ENCODE data around the gene FUT8.

FUT8 gene

DNA sequence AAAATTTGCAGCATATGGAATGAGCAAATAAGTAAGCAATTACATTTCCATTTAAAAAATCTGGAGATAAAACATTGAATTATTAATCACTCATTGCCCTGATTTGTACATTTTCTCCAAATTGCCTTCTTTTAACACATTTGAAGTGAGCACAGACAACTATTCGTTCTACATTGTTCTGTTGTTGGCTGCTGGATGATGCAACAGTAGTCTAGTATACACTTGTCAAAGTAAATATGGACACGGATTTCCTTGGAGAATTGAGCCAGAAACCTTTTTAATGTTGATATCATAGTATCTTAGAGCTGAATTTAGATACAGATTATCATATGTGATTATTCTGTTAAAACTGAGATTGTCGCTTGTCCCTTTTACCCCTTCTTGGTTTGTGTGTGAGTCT is 188.2 kb downstream of the FUT8 start:
- TF ChIP-seq OSR1 (CRISPR knock-in tag; IDR thresholded peaks at IDR 0.05) (no peak), CSDC2 (CRISPR knock-in tag; IDR thresholded peaks at IDR 0.05) (no peak), ZNF70 (CRISPR knock-in tag; IDR thresholded peaks at IDR 0.05) (no peak), ZFP30 (CRISPR knock-in tag; IDR thresholded peaks at IDR 0.05) (no peak), ISL1 (CRISPR knock-in tag; IDR thresholded peaks at IDR 0.05) (no peak), ZNF565 (CRISPR knock-in tag; conservative IDR thresholded peaks at IDR 0.05; ENCODE audit: low read depth) (no peak), GLIS3 (CRISPR knock-in tag; IDR thresholded peaks at IDR 0.05) (no peak), ZFP3 (CRISPR knock-in tag; IDR thresholded peaks at IDR 0.05) (no peak), ARNTL (CRISPR knock-in tag; IDR thresholded peaks at IDR 0.05; ENCODE audit: borderline replicate concordance, low read depth) (no peak), TOX (CRISPR knock-in tag; IDR thresholded peaks at IDR 0.05; ENCODE audit: borderline replicate concordance) (no peak), SNAI2 (CRISPR knock-in tag; IDR thresholded peaks at IDR 0.05) (no peak), PPARA (CRISPR knock-in tag; IDR thresholded peaks at IDR 0.05; ENCODE audit: borderline replicate concordance) (no peak), TCF4 (CRISPR knock-in tag; IDR thresholded peaks at IDR 0.05; ENCODE audit: borderline replicate concordance) (no peak)
- TF ChIP-seq, protein P1, sequence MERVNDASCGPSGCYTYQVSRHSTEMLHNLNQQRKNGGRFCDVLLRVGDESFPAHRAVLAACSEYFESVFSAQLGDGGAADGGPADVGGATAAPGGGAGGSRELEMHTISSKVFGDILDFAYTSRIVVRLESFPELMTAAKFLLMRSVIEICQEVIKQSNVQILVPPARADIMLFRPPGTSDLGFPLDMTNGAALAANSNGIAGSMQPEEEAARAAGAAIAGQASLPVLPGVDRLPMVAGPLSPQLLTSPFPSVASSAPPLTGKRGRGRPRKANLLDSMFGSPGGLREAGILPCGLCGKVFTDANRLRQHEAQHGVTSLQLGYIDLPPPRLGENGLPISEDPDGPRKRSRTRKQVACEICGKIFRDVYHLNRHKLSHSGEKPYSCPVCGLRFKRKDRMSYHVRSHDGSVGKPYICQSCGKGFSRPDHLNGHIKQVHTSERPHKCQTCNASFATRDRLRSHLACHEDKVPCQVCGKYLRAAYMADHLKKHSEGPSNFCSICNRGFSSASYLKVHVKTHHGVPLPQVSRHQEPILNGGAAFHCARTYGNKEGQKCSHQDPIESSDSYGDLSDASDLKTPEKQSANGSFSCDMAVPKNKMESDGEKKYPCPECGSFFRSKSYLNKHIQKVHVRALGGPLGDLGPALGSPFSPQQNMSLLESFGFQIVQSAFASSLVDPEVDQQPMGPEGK (CRISPR knock-in tag; IDR thresholded peaks at IDR 0.05; ENCODE audit: borderline replicate concordance), result no peak
- TF ChIP-seq, protein P2, sequence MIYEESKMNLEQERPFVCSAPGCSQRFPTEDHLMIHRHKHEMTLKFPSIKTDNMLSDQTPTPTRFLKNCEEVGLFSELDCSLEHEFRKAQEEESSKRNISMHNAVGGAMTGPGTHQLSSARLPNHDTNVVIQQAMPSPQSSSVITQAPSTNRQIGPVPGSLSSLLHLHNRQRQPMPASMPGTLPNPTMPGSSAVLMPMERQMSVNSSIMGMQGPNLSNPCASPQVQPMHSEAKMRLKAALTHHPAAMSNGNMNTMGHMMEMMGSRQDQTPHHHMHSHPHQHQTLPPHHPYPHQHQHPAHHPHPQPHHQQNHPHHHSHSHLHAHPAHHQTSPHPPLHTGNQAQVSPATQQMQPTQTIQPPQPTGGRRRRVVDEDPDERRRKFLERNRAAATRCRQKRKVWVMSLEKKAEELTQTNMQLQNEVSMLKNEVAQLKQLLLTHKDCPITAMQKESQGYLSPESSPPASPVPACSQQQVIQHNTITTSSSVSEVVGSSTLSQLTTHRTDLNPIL (CRISPR knock-in tag; IDR thresholded peaks at IDR 0.05; ENCODE audit: low read depth), result no peak
- TF ChIP-seq, protein P3, sequence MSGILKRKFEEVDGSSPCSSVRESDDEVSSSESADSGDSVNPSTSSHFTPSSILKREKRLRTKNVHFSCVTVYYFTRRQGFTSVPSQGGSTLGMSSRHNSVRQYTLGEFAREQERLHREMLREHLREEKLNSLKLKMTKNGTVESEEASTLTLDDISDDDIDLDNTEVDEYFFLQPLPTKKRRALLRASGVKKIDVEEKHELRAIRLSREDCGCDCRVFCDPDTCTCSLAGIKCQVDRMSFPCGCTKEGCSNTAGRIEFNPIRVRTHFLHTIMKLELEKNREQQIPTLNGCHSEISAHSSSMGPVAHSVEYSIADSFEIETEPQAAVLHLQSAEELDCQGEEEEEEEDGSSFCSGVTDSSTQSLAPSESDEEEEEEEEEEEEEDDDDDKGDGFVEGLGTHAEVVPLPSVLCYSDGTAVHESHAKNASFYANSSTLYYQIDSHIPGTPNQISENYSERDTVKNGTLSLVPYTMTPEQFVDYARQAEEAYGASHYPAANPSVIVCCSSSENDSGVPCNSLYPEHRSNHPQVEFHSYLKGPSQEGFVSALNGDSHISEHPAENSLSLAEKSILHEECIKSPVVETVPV (CRISPR knock-in tag; IDR thresholded peaks at IDR 0.05), result no peak
- TF ChIP-seq, protein P4, sequence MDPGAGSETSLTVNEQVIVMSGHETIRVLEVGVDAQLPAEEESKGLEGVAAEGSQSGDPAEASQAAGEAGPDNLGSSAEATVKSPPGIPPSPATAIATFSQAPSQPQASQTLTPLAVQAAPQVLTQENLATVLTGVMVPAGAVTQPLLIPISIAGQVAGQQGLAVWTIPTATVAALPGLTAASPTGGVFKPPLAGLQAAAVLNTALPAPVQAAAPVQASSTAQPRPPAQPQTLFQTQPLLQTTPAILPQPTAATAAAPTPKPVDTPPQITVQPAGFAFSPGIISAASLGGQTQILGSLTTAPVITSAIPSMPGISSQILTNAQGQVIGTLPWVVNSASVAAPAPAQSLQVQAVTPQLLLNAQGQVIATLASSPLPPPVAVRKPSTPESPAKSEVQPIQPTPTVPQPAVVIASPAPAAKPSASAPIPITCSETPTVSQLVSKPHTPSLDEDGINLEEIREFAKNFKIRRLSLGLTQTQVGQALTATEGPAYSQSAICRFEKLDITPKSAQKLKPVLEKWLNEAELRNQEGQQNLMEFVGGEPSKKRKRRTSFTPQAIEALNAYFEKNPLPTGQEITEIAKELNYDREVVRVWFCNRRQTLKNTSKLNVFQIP (CRISPR knock-in tag; IDR thresholded peaks at IDR 0.05; ENCODE audit: borderline replicate concordance, low read depth), result no peak
- no peak for ATAC-seq

DNA sequence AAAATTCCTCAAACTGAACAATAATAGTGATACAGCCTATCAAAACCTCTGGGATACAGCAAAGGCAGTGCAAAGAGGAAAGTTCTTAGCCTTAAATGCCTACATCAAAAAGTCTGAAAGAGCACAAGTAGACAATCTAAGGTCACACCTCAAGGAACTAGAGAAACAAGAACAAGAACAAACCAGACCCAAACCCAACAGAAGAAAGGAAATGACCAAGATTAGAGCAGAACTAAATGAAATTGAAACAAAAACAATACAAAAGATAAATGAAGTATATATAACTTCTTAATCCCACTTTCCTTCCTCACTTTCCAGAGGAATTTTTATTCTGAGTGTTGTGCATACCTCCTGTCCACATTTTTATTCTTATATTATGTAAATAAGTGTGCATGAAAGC is 192.0 kb downstream of the FUT8 start:
- no peak for TF ChIP-seq PPARA (CRISPR knock-in tag; IDR thresholded peaks at IDR 0.05; ENCODE audit: borderline replicate concordance)
- no peak for TF ChIP-seq ARNTL (CRISPR knock-in tag; IDR thresholded peaks at IDR 0.05; ENCODE audit: borderline replicate concordance, low read depth)
- no peak for TF ChIP-seq ZC3H10 (CRISPR knock-in tag; IDR thresholded peaks at IDR 0.05)
- TF ChIP-seq RARB (CRISPR knock-in tag; IDR thresholded peaks at IDR 0.05), result no peak
- no peak for TF ChIP-seq ZFP3 (CRISPR knock-in tag; IDR thresholded peaks at IDR 0.05)
- no peak for TF ChIP-seq BACH2 (CRISPR knock-in tag; IDR thresholded peaks at IDR 0.05; ENCODE audit: borderline replicate concordance)
- TF ChIP-seq SNAI2 (CRISPR knock-in tag; IDR thresholded peaks at IDR 0.05), result no peak
- no peak for TF ChIP-seq GLIS3 (CRISPR knock-in tag; IDR thresholded peaks at IDR 0.05)
- no peak for TF ChIP-seq OSR1 (CRISPR knock-in tag; IDR thresholded peaks at IDR 0.05)
- TF ChIP-seq, protein P2 (CRISPR knock-in tag; IDR thresholded peaks at IDR 0.05; ENCODE audit: low read depth), result no peak
- TF ChIP-seq TOX (CRISPR knock-in tag; IDR thresholded peaks at IDR 0.05; ENCODE audit: borderline replicate concordance), result no peak
- TF ChIP-seq TCF4 (CRISPR knock-in tag; IDR thresholded peaks at IDR 0.05; ENCODE audit: borderline replicate concordance), result no peak
- TF ChIP-seq ZFP30 (CRISPR knock-in tag; IDR thresholded peaks at IDR 0.05), result no peak
- TF ChIP-seq, protein P4 (CRISPR knock-in tag; IDR thresholded peaks at IDR 0.05; ENCODE audit: borderline replicate concordance, low read depth), result no peak
- TF ChIP-seq, protein P5, sequence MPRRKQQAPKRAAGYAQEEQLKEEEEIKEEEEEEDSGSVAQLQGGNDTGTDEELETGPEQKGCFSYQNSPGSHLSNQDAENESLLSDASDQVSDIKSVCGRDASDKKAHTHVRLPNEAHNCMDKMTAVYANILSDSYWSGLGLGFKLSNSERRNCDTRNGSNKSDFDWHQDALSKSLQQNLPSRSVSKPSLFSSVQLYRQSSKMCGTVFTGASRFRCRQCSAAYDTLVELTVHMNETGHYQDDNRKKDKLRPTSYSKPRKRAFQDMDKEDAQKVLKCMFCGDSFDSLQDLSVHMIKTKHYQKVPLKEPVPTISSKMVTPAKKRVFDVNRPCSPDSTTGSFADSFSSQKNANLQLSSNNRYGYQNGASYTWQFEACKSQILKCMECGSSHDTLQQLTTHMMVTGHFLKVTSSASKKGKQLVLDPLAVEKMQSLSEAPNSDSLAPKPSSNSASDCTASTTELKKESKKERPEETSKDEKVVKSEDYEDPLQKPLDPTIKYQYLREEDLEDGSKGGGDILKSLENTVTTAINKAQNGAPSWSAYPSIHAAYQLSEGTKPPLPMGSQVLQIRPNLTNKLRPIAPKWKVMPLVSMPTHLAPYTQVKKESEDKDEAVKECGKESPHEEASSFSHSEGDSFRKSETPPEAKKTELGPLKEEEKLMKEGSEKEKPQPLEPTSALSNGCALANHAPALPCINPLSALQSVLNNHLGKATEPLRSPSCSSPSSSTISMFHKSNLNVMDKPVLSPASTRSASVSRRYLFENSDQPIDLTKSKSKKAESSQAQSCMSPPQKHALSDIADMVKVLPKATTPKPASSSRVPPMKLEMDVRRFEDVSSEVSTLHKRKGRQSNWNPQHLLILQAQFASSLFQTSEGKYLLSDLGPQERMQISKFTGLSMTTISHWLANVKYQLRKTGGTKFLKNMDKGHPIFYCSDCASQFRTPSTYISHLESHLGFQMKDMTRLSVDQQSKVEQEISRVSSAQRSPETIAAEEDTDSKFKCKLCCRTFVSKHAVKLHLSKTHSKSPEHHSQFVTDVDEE (CRISPR knock-in tag; IDR thresholded peaks at IDR 0.05), result no peak
- no peak for TF ChIP-seq ESRRG (CRISPR knock-in tag; IDR thresholded peaks at IDR 0.05)
- no peak for TF ChIP-seq ZNF8 (CRISPR knock-in tag; IDR thresholded peaks at IDR 0.05)

More for the DNA sequence above, 192.0 kb downstream of the FUT8 start:
- ATAC-seq, result no peak
